Epithelial cell of esophagus (primary cell): ENCODE measurements around the gene SLC6A12.

Experiments
- DNase-seq: peaks from one replicate; pipeline ENCODE4 v3.0.0; 2010; ENCODE audit warnings: low read depth
- H3K4me3 ChIP-seq: 2 replicates; pipeline ENCODE4 v1.5.1; 2011; ENCODE audit warnings: mild to moderate bottlenecking, low read length, control low read depth
- CTCF ChIP-seq: IDR thresholded peaks from 2 replicates; pipeline ENCODE4 v1.5.1; 2011; ENCODE audit warnings: low read depth, mild to moderate bottlenecking, low read length, control low read depth, inconsistent platforms; ENCODE audit not compliant: insufficient read depth; ENCODE audit errors: missing control alignments

SLC6A12 gene

GRCh38 chr12:211142-211465 is 2.9 kb downstream of the SLC6A12 start:
- TF ChIP-seq CTCF: no peak
- H3K4me3 ChIP-seq: no peak overlapping the region
- DNase-seq: no peak

GRCh38 chr12:210277-211141 is 3.4 kb downstream of the SLC6A12 start:
- no peak for DNase-seq
- no peak overlapping the region for H3K4me3 ChIP-seq
- no peak for TF ChIP-seq CTCF

- DNase-seq: no peak
- H3K4me3 ChIP-seq: no peak overlapping the region
- no peak for TF ChIP-seq CTCF
These were observed 4.1 kb downstream of the SLC6A12 start for GRCh38 chr12:209851-210250.

- no peak for TF ChIP-seq CTCF
- no peak overlapping the region for H3K4me3 ChIP-seq
- no peak for DNase-seq
These were observed 4.7 kb downstream of the SLC6A12 start for GRCh38 chr12:209246-209645.

GRCh38 chr12:208813-209212 is 5.1 kb downstream of the SLC6A12 start:
- H3K4me3 ChIP-seq: no peak overlapping the region
- no peak for TF ChIP-seq CTCF
- no peak for DNase-seq

GRCh38 chr12:207804-208203 is 6.2 kb downstream of the SLC6A12 start:
- no peak for DNase-seq
- H3K4me3 ChIP-seq: no peak overlapping the region

More at GRCh38 chr12:207804-208203, 6.2 kb downstream of the SLC6A12 start:
- TF ChIP-seq CTCF: no peak
